ENCODE data around the gene ZNF747. TPM values are rescaled to one million over a fixed set of nuclear protein-coding genes. Genes with fewer than 3 reads are reported as not detected.

Gene ZNF747
- total RNA-seq, 1 donor from 2014 or later = 8.9 TPM

- peaks cover 7% of the 10 kb centered on the region for H3K27me3 ChIP-seq (ENCODE audit: low read depth)
- DNase-seq = no peak
- peaks cover 2% of the 10 kb centered on the region for H3K36me3 ChIP-seq
- peaks cover 17% of the 10 kb centered on the region for H3K4me1 ChIP-seq
- intact Hi-C loops (cut with micrococcal nuclease) = loop anchor here (10.0 kb wide), 1 partner anchor 75 kb away; the partner anchor contains the start of gene SEPHS2
- no peak for TF ChIP-seq CTCF (IDR thresholded peaks at IDR 0.05; ENCODE audit: borderline replicate concordance)
- no peaks in the 10 kb centered on the region for H3K9me3 ChIP-seq (replicated peaks)
- H3K4me3 ChIP-seq = no peak overlapping the region
- no peak overlapping the region for H3K27ac ChIP-seq (replicated peaks)
Observed at GRCh38 chr16:30519120-30520049, 15.3 kb downstream of the ZNF747 start.

GRCh38 chr16:30518552-30518951 is 16.1 kb downstream of the ZNF747 start:
- TF ChIP-seq CTCF (IDR thresholded peaks at IDR 0.05; ENCODE audit: borderline replicate concordance) = no peak
- H3K36me3 ChIP-seq = no peaks in the 10 kb centered on the region
- no peak for DNase-seq
- H3K4me1 ChIP-seq = peaks cover 9% of the 10 kb centered on the region
- H3K27me3 ChIP-seq (ENCODE audit: low read depth) = peaks cover 7% of the 10 kb centered on the region
- no peak overlapping the region for H3K27ac ChIP-seq (replicated peaks)
- no peak overlapping the region for H3K4me3 ChIP-seq
- intact Hi-C loops (cut with micrococcal nuclease) = no loop called here
- H3K9me3 ChIP-seq (replicated peaks) = no peaks in the 10 kb centered on the region

- Histone ChIP-seq H3K27me3 (ENCODE audit: low read depth) (peaks cover 7% of the 10 kb centered on the region), H3K36me3 (no peaks in the 10 kb centered on the region), H3K27ac (replicated peaks) (no peak overlapping the region), H3K4me3 (no peak overlapping the region), H3K4me1 (no peaks in the 10 kb centered on the region), H3K9me3 (replicated peaks) (no peaks in the 10 kb centered on the region)
- no peak for DNase-seq
- intact Hi-C loops (cut with micrococcal nuclease) = no loop called here
- no peak for TF ChIP-seq CTCF (IDR thresholded peaks at IDR 0.05; ENCODE audit: borderline replicate concordance)
Observed at GRCh38 chr16:30515275-30515674, 19.4 kb downstream of the ZNF747 start.

GRCh38 chr16:30511509-30511908 is 23.1 kb downstream of the ZNF747 start:
- Histone ChIP-seq H3K36me3 (no peaks in the 10 kb centered on the region), H3K9me3 (replicated peaks) (no peaks in the 10 kb centered on the region), H3K27ac (replicated peaks) (no peak overlapping the region), H3K27me3 (ENCODE audit: low read depth) (peaks cover 2% of the 10 kb centered on the region), H3K4me3 (no peak overlapping the region), H3K4me1 (no peaks in the 10 kb centered on the region)
- intact Hi-C loops (cut with micrococcal nuclease) = no loop called here
- TF ChIP-seq CTCF (IDR thresholded peaks at IDR 0.05; ENCODE audit: borderline replicate concordance) = no peak
- no peak for DNase-seq

- no peak for DNase-seq
- Histone ChIP-seq H3K4me3 (no peak overlapping the region), H3K9me3 (replicated peaks) (no peaks in the 10 kb centered on the region), H3K36me3 (no peaks in the 10 kb centered on the region), H3K27ac (replicated peaks) (no peak overlapping the region), H3K27me3 (ENCODE audit: low read depth) (no peaks in the 10 kb centered on the region), H3K4me1 (no peaks in the 10 kb centered on the region)
- intact Hi-C loops (cut with micrococcal nuclease) = no loop called here
- no peak for TF ChIP-seq CTCF (IDR thresholded peaks at IDR 0.05; ENCODE audit: borderline replicate concordance)
Observed at GRCh38 chr16:30510376-30510938, 24.2 kb downstream of the ZNF747 start.

All from left ventricle myocardium inferior (tissue), 1 donor.